ENCODE results near the gene NPR2. TPM values are rescaled to one million over a fixed set of nuclear protein-coding genes. Genes with fewer than 3 reads are reported as not detected.

Gene NPR2
- total RNA-seq, 1 experiment from 2014 or later: 12.5 TPM

GRCh38 chr9:35753466-35753865, 37.9 kb upstream of the NPR2 start:
- Histone ChIP-seq H3K4me2 (ENCODE audit: insufficient read depth, insufficient read length, low read length) (no peak overlapping the region), H2BK12ac (ENCODE audit: insufficient read length, low read depth, low read length) (no peak overlapping the region), H3K14ac (ENCODE audit: insufficient read depth, low read length) (no peak overlapping the region), H3K4ac (ENCODE audit: low read depth, low read length) (no peak overlapping the region), H3K23me2 (ENCODE audit: insufficient read length, low read depth, low read length, poor library complexity, severe bottlenecking) (peaks cover 6% of the 10 kb centered on the region), H2BK15ac (ENCODE audit: low read depth, low read length) (no peak overlapping the region), H3T11ph (ENCODE audit: low read length) (no peak overlapping the region), H4K5ac (ENCODE audit: insufficient read length, low read depth, low read length) (no peak overlapping the region), H2AK5ac (ENCODE audit: insufficient read length, low read length) (no peak overlapping the region), H3K9ac (ENCODE audit: extremely low read depth, insufficient read length, low read length) (no peak overlapping the region), H3K23ac (ENCODE audit: insufficient read length, low read depth, low read length) (no peak overlapping the region), H3K56ac (ENCODE audit: insufficient read length, low read depth, low read length) (no peak overlapping the region), H4K8ac (replicated peaks; ENCODE audit: insufficient read length, low read depth, low read length) (no peak overlapping the region), H3K4me1 (ENCODE audit: insufficient read depth, low read length) (no peaks in the 10 kb centered on the region), H2AFZ (ENCODE audit: low read length) (no peak overlapping the region), H2BK120ac (ENCODE audit: low read depth, low read length, poor library complexity, severe bottlenecking) (no peak overlapping the region), H3K79me1 (ENCODE audit: insufficient read depth, low read depth, low read length, poor library complexity, severe bottlenecking) (peaks cover 5% of the 10 kb centered on the region), H3K27ac (ENCODE audit: insufficient read length, low read depth, low read length) (no peak overlapping the region), H3K9me3 (ENCODE audit: control insufficient read depth, low read depth, low read length) (no peaks in the 10 kb centered on the region), H2BK20ac (ENCODE audit: low read depth, low read length, poor library complexity, severe bottlenecking) (no peak overlapping the region), H3K27me3 (ENCODE audit: insufficient read depth, low read length) (no peaks in the 10 kb centered on the region), H3K18ac (ENCODE audit: insufficient read length, low read depth, low read length) (no peak overlapping the region), H4K91ac (ENCODE audit: insufficient read length, low read depth, low read length) (no peak overlapping the region), H3K79me2 (ENCODE audit: insufficient read depth, low read length) (peaks cover under 1% of the 10 kb centered on the region; the same call in 1 of the 2 replicates), H4K20me1 (ENCODE audit: control insufficient read depth, insufficient read depth, insufficient read length) (no peaks in the 10 kb centered on the region), H2BK5ac (ENCODE audit: insufficient read length, low read length) (no peak overlapping the region)
- H3K27me3 Mint-ChIP-seq (ENCODE audit: low read depth): no peaks in the 10 kb centered on the region
- H3K4me1 Mint-ChIP-seq: peaks cover 18 to 19% of the 10 kb centered on the region in 2 experiments
- H3K36me3 Mint-ChIP-seq (ENCODE audit: insufficient read depth in 1 of 3, low read depth in 3 of 3): peaks cover 19 to 37% (median 36%) of the 10 kb centered on the region in 3 experiments; a peak in 6 of 7 replicates
- no peak for TF ChIP-seq CTCF (conservative IDR thresholded peaks at IDR 0.05)
- H3K27ac Mint-ChIP-seq: no peak overlapping the region
- no peak for DNase-seq
- WGBS (ENCODE audit: extremely low coverage, insufficient read length, low lambda C conversion rate): no CpG with 5 or more reads among the region's 5 CpGs
- H3K4me3 Mint-ChIP-seq: no peak overlapping the region
- no peaks in the 10 kb centered on the region for H3K9me3 Mint-ChIP-seq
